Ovary (tissue), 9 donors: ENCODE data around the gene MRPS18B. TPM values are rescaled to one million over a fixed set of nuclear protein-coding genes. Genes with fewer than 3 reads are reported as not detected.
"Not testable (repeated sequence)": the region's sequence is repeated elsewhere in the genome, so short reads cannot be mapped to it uniquely, and the experiment has no call there.

ENCODE experiments used
- DNase-seq, 5 donors: peaks; one replicate each; pipeline ENCODE4 v3.0.0-alpha.2; 2019 to 2020
- H3K27ac ChIP-seq, 2 donors: fragments of 200-600 bp; one replicate each; pipeline versions ENCODE4 v1.5.1 to v1.8.0; 2019 to 2022
- H3K27me3 ChIP-seq: fragments of 200-600 bp; one replicate; pipeline ENCODE4 v1.8.0; 2022
- H3K36me3 ChIP-seq: fragments of 200-600 bp; sonication (generic); one replicate; pipeline ENCODE4 v1.5.1; 2019
- H3K4me1 ChIP-seq: one replicate; pipeline ENCODE4 v1.8.1; 2013; ENCODE audit warnings: mild to moderate bottlenecking, moderate library complexity; ENCODE audit not compliant: insufficient read depth
- H3K4me3 ChIP-seq: fragments of 200-600 bp; sonication (generic); one replicate; pipeline ENCODE4 v1.5.1; 2017
- H3K9me3 ChIP-seq, 2 donors: fragments of 200-600 bp in 1 of 2; sonication (generic) in 1 of 2; one replicate each; pipeline versions ENCODE4 v1.5.1 to v1.8.1; 2013 to 2019; ENCODE audit warnings: mild to moderate bottlenecking in 1 of 2, moderate library complexity in 1 of 2
- CTCF ChIP-seq, 3 donors: fragments of 450-650 bp in 2 of 3; fragments of 200-600 bp in 1 of 3; IDR thresholded peaks; one replicate each; pipeline versions ENCODE4 v1.5.1 to v1.8.0; 2016 to 2022; ENCODE audit warnings: antibody characterized with exemption in 3 of 3, mild to moderate bottlenecking in 1 of 3
- EP300 ChIP-seq: sonication (generic); formaldehyde crosslinking; IDR thresholded peaks from one replicate; pipeline ENCODE4 v1.6.1; 2017; ENCODE audit warnings: antibody characterized with exemption
- POLR2A ChIP-seq: fragments of 450-650 bp; IDR thresholded peaks from one replicate; pipeline ENCODE4 v1.6.1; 2017; ENCODE audit warnings: antibody characterized with exemption, mild to moderate bottlenecking, moderate library complexity
- WGBS, 3 donors: extraction: QIAGEN DNeasy Blood & Tissue Kit in 1 of 3; methylation state at CpG; one replicate each; pipeline versions ENCODE4 v1.1.5 to v1.1.7; 2013 to 2017; 5-methylcytosine and 5-hydroxymethylcytosine counted together
- intact Hi-C, 4 donors: fragments of 100-400 bp; cut with DNase I; formaldehyde crosslinking; loops; one replicate each; pipeline versions ENCODE4 v1.11.0 to v1.15.1; 2022 to 2023
- microRNA counts: library from miRNA; unstranded; fragments of <30 nt; microRNA quantifications from one replicate; lab custom pipeline; 2016
- microRNA-seq, 3 donors: library from miRNA; unstranded; fragments of <30 nt; microRNA quantifications; one replicate each; pipeline versions ENCODE4 to v1.2.0, GENCODE V29; 2019 to 2020
- polyA plus RNA-seq, 2 donors: library from polyadenylated mRNA; stranded (reverse); fragments of 200-250 nt in 1 of 2; fragments of 350-450 nt in 1 of 2; fragmentation: Illumina TruSeq in 1 of 2; extraction: RNeasy Lipid Tissue Mini Kit (QIAGEN cat#74804) in 1 of 2; gene quantifications; one replicate each; pipeline ENCODE4 v1.2.3, GENCODE V29; 2013 to 2014
- small RNA-seq: library from RNA; depleted of rRNA; stranded (forward); fragments of <200 nt; gene quantifications from one replicate; pipeline ENCODE3, GENCODE V24; 2016
- total RNA-seq, 7 donors: library from RNA; depleted of rRNA in 2 of 7; stranded (reverse); fragments of >200 nt in 2 of 7; fragmentation: NEBNext Ultra II Directional in 3 of 7; extraction: Animal tissue kit (Norgen Biotek cat#: 25700) in 3 of 7; gene quantifications; one replicate each; pipeline versions ENCODE4 v1.1.0 to v1.2.4, GENCODE V29; 2016 to 2023
- donor health status: DM: no; HTN: no; CAD: no; lungs with moderate emphysema.
- donor health status: DM: no; HTN: no; CAD: no.
- donor health status: Bipolar disorder and iron deficiency.
- donor health status: DM: yes; HTN: yes; CAD: no.
- donor health status: DM: no; HTN: no; CAD: no.
- donor health status: DM: yes; HTN: yes; CAD: no.

MRPS18B gene
- total and polyA plus RNA-seq, 9 donors = 40.7 to 69.0 (median 55.0) TPM

DNA sequence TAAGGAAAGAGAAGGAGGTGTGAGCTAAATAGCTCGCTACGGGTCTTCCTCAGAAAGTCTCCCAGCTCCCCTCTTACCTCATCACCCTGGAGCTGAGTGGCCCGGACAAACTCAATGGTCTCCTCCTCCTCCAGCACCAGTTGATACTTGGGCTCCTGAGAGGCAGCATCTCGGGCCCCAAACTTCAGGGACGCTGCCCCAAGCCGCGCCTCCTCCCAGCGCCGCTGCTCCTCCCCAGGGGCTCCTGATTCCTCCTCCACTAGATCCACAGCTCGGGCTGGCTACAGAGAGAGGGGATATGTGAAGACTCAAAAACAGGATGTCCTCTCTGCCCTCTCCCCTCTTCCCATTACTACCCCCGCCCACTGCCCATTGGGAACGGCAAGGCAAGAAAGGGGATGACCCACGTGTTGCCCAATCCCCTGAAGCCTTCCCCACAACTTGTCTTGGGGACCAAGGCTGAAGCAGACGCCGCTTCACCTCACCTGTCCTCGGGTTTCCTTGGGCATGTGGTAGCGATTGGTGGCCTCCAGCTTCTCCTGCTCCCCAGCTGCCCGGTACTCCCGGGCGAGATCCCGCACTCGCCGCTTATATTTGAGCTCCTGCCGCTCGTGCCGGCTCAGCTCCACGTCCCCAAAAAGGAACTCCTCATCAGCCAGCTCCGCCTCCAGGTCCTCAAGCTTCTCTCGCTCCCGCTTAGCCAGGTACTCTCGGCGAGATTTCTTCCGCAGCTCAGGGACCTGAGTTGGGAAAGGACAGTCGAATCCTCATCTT lies 47.5 kb downstream of the MRPS18B start:
- H3K4me1 ChIP-seq = no peaks in the 10 kb centered on the region
- H3K4me3 ChIP-seq = no peak overlapping the region
- intact Hi-C loops = no loop called here
- H3K27me3 ChIP-seq = no peaks in the 10 kb centered on the region
- 88 to 90% (median 89%) methylated on average over 34 of the region's 34 CpGs for WGBS, 3 donors
- no peaks in the 10 kb centered on the region for H3K9me3 ChIP-seq
- no peak for DNase-seq
- H3K36me3 ChIP-seq = no peaks in the 10 kb centered on the region
- no peak for TF ChIP-seq CTCF (IDR thresholded peaks at IDR 0.05)
- no peak for TF ChIP-seq EP300
- TF ChIP-seq POLR2A = no peak
- no peak overlapping the region for H3K27ac ChIP-seq

- H3K9me3 ChIP-seq, intact Hi-C loops: not testable (repeated sequence)
- WGBS, 3 donors = 70 to 89% (median 72%) methylated on average over 2 of the region's 2 CpGs
Observed at GRCh38 chr6:30666300-30666699, 48.7 kb downstream of the MRPS18B start.

DNA sequence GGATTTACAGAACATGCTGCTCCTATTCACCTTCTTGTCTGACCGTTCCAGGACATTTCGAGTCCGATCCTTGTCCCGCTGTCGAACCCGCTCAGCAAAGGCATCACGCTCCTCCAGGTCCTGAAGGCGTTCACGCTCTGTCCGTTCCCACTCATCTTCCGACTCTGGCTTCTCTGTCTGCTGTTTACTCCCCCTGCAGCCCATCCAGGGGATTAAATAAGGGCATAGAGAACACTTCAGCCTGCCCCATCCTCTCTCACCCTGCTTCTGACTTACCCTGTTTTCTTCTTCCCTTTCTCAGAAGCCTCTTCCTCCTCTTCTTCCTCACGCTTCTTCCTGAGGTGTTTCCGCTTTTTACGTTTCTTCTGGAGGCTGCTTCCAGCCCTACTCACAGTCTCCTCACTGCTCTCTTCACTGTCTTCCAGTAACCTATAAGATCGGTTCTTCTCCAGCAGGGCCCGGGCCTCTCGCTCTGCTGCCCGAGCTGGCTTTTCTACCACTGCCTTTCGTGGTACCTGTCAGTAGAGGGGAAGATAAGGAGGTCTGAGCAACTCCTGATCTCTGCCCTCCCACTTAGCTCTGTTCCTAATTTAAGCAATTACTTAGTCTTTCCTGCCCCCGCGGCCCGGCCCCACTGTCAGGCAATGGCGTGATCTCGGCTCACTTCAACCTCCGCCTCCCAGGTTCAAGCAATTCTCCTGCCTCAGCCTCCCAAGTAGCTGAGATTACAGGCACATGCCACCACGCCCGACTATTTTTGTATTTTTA lies 53.3 kb downstream of the MRPS18B start:
- DNase-seq = no peak
- H3K27ac ChIP-seq = no peak overlapping the region
- intact Hi-C loops = loop anchor here in 2 of 4 donors (10.0 kb wide), 3 partner anchors 126 to 404 kb away; no protein-coding TSS in a partner anchor
- H3K4me3 ChIP-seq = no peak overlapping the region
- H3K27me3 ChIP-seq = no peaks in the 10 kb centered on the region
- WGBS, 3 donors = 80 to 86% (median 84%) methylated on average over 27 of the region's 27 CpGs
- peaks cover 4% of the 10 kb centered on the region for H3K4me1 ChIP-seq
- no peaks in the 10 kb centered on the region for H3K9me3 ChIP-seq
- TF ChIP-seq POLR2A (no peak), EP300 (no peak)
- H3K36me3 ChIP-seq = no peaks in the 10 kb centered on the region

More at GRCh38 chr6:30666300-30666699, 48.7 kb downstream of the MRPS18B start:
- H3K27ac ChIP-seq, DNase-seq, H3K4me1 ChIP-seq, H3K27me3 ChIP-seq, H3K4me3 ChIP-seq, H3K36me3 ChIP-seq: not testable (repeated sequence)

DNA sequence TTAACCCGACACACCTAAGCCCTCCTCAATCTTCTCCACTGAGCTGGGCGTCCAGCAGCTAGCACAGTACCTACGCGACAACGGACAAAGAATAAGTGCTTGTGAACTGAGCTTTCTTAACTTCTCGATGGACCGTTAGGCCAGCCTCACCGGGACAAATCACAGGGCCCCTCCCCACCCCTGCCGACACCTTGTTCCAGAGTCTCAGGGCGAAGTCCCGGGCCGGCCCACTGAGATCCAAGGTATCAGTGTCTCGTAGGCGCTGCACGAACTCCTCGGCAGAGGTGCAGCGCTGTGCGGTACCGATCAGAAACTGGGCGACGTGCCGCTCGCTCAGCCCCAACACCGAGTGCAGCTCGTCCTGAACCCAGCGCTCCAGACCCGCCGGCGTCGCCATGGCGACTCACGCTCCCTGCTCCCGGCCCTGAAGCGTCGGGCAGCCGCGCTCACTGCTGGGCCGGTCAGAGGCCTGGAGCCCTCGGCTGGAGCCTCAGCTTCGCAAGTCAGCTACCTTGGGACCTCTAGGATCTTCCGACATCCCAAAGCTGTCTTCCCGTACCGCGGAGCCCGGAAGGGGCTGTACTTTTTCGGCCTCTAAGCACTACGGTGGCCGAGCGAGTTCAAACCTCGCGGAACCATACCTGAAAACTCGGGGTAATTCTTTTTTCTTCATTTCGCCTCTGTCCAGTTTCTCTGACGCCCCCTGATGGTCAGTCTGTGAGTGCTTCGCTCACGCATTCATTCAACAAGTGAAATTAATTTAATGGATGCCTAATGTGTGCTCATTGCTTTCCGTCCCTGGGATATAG lies 55.0 kb downstream of the MRPS18B start, which contains the start of gene DHX16:
TSS of gene DHX16 (minus strand) at position 562 of the 809 bp plus-strand sequence. CDS start at position 397, 165 bp downstream.
- Histone ChIP-seq H3K4me3 (peak within 1 kb of the TSS; percentile 100), H3K27me3 (no peaks in the 10 kb centered on the region), H3K27ac (peak within 1 kb of the TSS in 1 of 2 donors; percentile 35), H3K9me3 (no peaks in the 10 kb centered on the region), H3K36me3 (no peaks in the 10 kb centered on the region), H3K4me1 (peaks cover 4% of the 10 kb centered on the region)
- intact Hi-C loops = loop anchor here in 2 of 4 donors (10.0 kb wide), 3 partner anchors 128 to 402 kb away; no protein-coding TSS in a partner anchor
- DNase-seq = peak; percentile 94 to 97 (median 96)
- WGBS, 3 donors = 0% methylated on average over 56 to 57 of the region's 57 CpGs
- TF ChIP-seq EP300 (no peak), POLR2A (peak; percentile 18), CTCF (IDR thresholded peaks at IDR 0.05) (peak; percentile 85 to 89 (median 88))

MicroRNAs within 50 kb of the gene (microRNA counts, 767-probe panel; counts per million panel counts)
- 530 counts per million, percentile 78 among the panel's probes with 10 or more counts for microRNA hsa-miR-877-5p (lab: Ali Mortazavi, UCI)

Small RNAs within 50 kb of the gene (microRNA-seq; reads per million reads assigned to microRNA genes)
- gene MIR877 = 7.0 to 16.7 (median 15.5) reads per million in 3 donors

Small RNAs within 50 kb of the gene (small RNA-seq; reads per million reads assigned to genes)
- 0.45 reads per million for gene MIR877

Other genes with a start within 250 kb of the MRPS18B start
- 100 to 1,000 TPM; 181 to 322 (median 238) TPM for gene HLA-E, start 128.3 kb upstream of the MRPS18B start, total RNA-seq
- gene HLA-E, start 128.3 kb upstream of the MRPS18B start, polyA plus RNA-seq = 100 to 1,000 TPM; 332 to 614 TPM
- 100 to 1,000 TPM in 4 of 7 donors, 10 to 100 TPM in 3; 42.4 to 128 (median 103) TPM for gene GNL1, start 61.4 kb upstream of the MRPS18B start, total RNA-seq
- gene GNL1, start 61.4 kb upstream of the MRPS18B start, polyA plus RNA-seq = 10 to 100 TPM; 77.8 to 80.4 TPM
- 10 to 100 TPM in 6 of 7 donors, 1 to 10 TPM in 1; 8.6 to 35.0 (median 20.9) TPM for gene PRR3, start 60.5 kb upstream of the MRPS18B start, total RNA-seq
- gene PRR3, start 60.5 kb upstream of the MRPS18B start, polyA plus RNA-seq = 10 to 100 TPM; 19.0 to 29.6 TPM
- gene ABCF1, start 46.4 kb upstream of the MRPS18B start, total RNA-seq = 10 to 100 TPM; 16.3 to 50.5 (median 36.0) TPM
- gene ABCF1, start 46.4 kb upstream of the MRPS18B start, polyA plus RNA-seq = 10 to 100 TPM; 18.8 to 60.6 TPM
- 100 to 1,000 TPM in 1 of 7 donors, 10 to 100 TPM in 6; 44.7 to 106 (median 76.0) TPM for gene PPP1R10, start 597 bp upstream of the MRPS18B start, total RNA-seq
- 10 to 100 TPM; 34.7 to 88.3 TPM for gene PPP1R10, start 597 bp upstream of the MRPS18B start, polyA plus RNA-seq
- 10 to 100 TPM in 4 of 7 donors, 1 to 10 TPM in 3; 5.6 to 20.5 (median 11.4) TPM for gene ATAT1, start 9.0 kb downstream of the MRPS18B start, total RNA-seq
- gene ATAT1, start 9.0 kb downstream of the MRPS18B start, polyA plus RNA-seq = 10 to 100 TPM in 1 of 2 donors, 1 to 10 TPM in 1; 9.2 to 18.6 TPM
- 10 to 100 TPM in 6 of 7 donors, 1 to 10 TPM in 1; 6.0 to 20.0 (median 14.8) TPM for gene C6orf136, start 29.3 kb downstream of the MRPS18B start, total RNA-seq
- 1 to 10 TPM; 6.4 to 9.3 TPM for gene C6orf136, start 29.3 kb downstream of the MRPS18B start, polyA plus RNA-seq
- gene DHX16, start 55.2 kb downstream of the MRPS18B start, total RNA-seq = 10 to 100 TPM; 18.0 to 27.4 (median 22.5) TPM
- gene DHX16, start 55.2 kb downstream of the MRPS18B start, polyA plus RNA-seq = 10 to 100 TPM; 19.3 to 27.4 TPM
- gene PPP1R18, start 68.8 kb downstream of the MRPS18B start, total RNA-seq = 10 to 100 TPM; 14.7 to 86.4 (median 56.0) TPM
- 10 to 100 TPM; 51.0 to 95.9 TPM for gene PPP1R18, start 68.8 kb downstream of the MRPS18B start, polyA plus RNA-seq
- 10 to 100 TPM in 5 of 7 donors, 1 to 10 TPM in 2; 3.4 to 23.2 (median 15.3) TPM for gene NRM, start 73.1 kb downstream of the MRPS18B start, total RNA-seq
- 10 to 100 TPM; 15.3 to 15.4 TPM for gene NRM, start 73.1 kb downstream of the MRPS18B start, polyA plus RNA-seq
- 10 to 100 TPM; 13.1 to 62.5 (median 43.9) TPM for gene MDC1, start 99.4 kb downstream of the MRPS18B start, total RNA-seq
- gene MDC1, start 99.4 kb downstream of the MRPS18B start, polyA plus RNA-seq = 10 to 100 TPM; 20.1 to 39.0 TPM
- 100 to 1,000 TPM; 242 to 697 (median 630) TPM for gene TUBB, start 102.5 kb downstream of the MRPS18B start, total RNA-seq
- gene TUBB, start 102.5 kb downstream of the MRPS18B start, polyA plus RNA-seq = 100 to 1,000 TPM; 370 to 772 TPM
- gene FLOT1, start 124.8 kb downstream of the MRPS18B start, total RNA-seq = 100 to 1,000 TPM in 6 of 7 donors, 10 to 100 TPM in 1; 64.1 to 154 (median 116) TPM
- gene FLOT1, start 124.8 kb downstream of the MRPS18B start, polyA plus RNA-seq = 100 to 1,000 TPM; 124 to 180 TPM
- 100 to 1,000 TPM in 1 of 7 donors, 10 to 100 TPM in 5, 1 to 10 TPM in 1; 9.7 to 221 (median 20.6) TPM for gene IER3, start 126.7 kb downstream of the MRPS18B start, total RNA-seq
- 10 to 100 TPM; 16.1 to 30.6 TPM for gene IER3, start 126.7 kb downstream of the MRPS18B start, polyA plus RNA-seq